ENCODE data around the gene CNGA4. TPM values are rescaled to one million over a fixed set of nuclear protein-coding genes. Genes with fewer than 3 reads are reported as not detected.

Gene CNGA4
- total and polyA plus RNA-seq, 7 donors: 0.16 to 0.55 TPM; not detected in 5

GRCh38 chr11:6217722-6218121, 21.2 kb upstream of the CNGA4 start:
- peaks cover 30 to 93% (median 51%) of the 10 kb centered on the region in 4 donors for H3K36me3 ChIP-seq
- intact Hi-C loops (cut with DNase I): no loop called here
- H3K27ac ChIP-seq: no peak overlapping the region
- DNase-seq: no peak
- H3K4me3 ChIP-seq: no peak overlapping the region
- no peaks in the 10 kb centered on the region for H3K4me1 ChIP-seq
- H3K9me3 ChIP-seq: no peaks in the 10 kb centered on the region
- H3K27me3 ChIP-seq: no peaks in the 10 kb centered on the region
- TF ChIP-seq CTCF (IDR thresholded peaks at IDR 0.05): no peak
- TF ChIP-seq POLR2A (IDR thresholded peaks at IDR 0.05): no peak
- TF ChIP-seq POLR2AphosphoS5 (IDR thresholded peaks at IDR 0.05): no peak
- TF ChIP-seq EP300 (IDR thresholded peaks at IDR 0.05): no peak
- WGBS, 2 donors: 93 to 95% methylated on average over 19 of the region's 19 CpGs

GRCh38 chr11:6219359-6219758, 19.5 kb upstream of the CNGA4 start:
- 16 to 45% methylated on average over 2 of the region's 2 CpGs for WGBS, 2 donors

GRCh38 chr11:6223854-6224253, 15.0 kb upstream of the CNGA4 start:
- peaks cover 19 to 55% (median 34%) of the 10 kb centered on the region in 4 donors for H3K36me3 ChIP-seq
- WGBS, 2 donors: 95 to 97% methylated on average over 17 of the region's 17 CpGs
- peaks cover 0 to 22% (median 12%) of the 10 kb centered on the region in 4 donors for H3K4me1 ChIP-seq
- no peak for DNase-seq
- H3K27ac ChIP-seq: no peak overlapping the region
- no peaks in the 10 kb centered on the region for H3K27me3 ChIP-seq
- intact Hi-C loops (cut with DNase I): no loop called here
- no peak for TF ChIP-seq EP300 (IDR thresholded peaks at IDR 0.05)
- no peak for TF ChIP-seq POLR2A (IDR thresholded peaks at IDR 0.05)
- no peak for TF ChIP-seq CTCF (IDR thresholded peaks at IDR 0.05)
- no peak for TF ChIP-seq POLR2AphosphoS5 (IDR thresholded peaks at IDR 0.05)
- no peaks in the 10 kb centered on the region for H3K9me3 ChIP-seq
- no peak overlapping the region for H3K4me3 ChIP-seq

More at GRCh38 chr11:6219359-6219758, 19.5 kb upstream of the CNGA4 start:
- TF ChIP-seq EP300 (IDR thresholded peaks at IDR 0.05): no peak
- TF ChIP-seq POLR2A (IDR thresholded peaks at IDR 0.05): no peak
- no peak for TF ChIP-seq CTCF (IDR thresholded peaks at IDR 0.05)
- no peak for TF ChIP-seq POLR2AphosphoS5 (IDR thresholded peaks at IDR 0.05)
- Histone ChIP-seq H3K27me3 (no peaks in the 10 kb centered on the region), H3K9me3 (no peaks in the 10 kb centered on the region), H3K4me3 (no peak overlapping the region), H3K36me3 (peaks cover 43 to 93% (median 63%) of the 10 kb centered on the region in 4 donors), H3K4me1 (peaks cover 0 to 3% (median 0%) of the 10 kb centered on the region in 4 donors), H3K27ac (peak overlapping the region in 1 of 4 donors; percentile 34)
- intact Hi-C loops (cut with DNase I): no loop called here
- DNase-seq: no peak

- H3K27ac ChIP-seq: no peak overlapping the region
- H3K27me3 ChIP-seq: no peaks in the 10 kb centered on the region
- H3K4me3 ChIP-seq: no peak overlapping the region
- peaks cover 0 to 22% (median 12%) of the 10 kb centered on the region in 4 donors for H3K4me1 ChIP-seq
- DNase-seq: no peak
- WGBS, 2 donors: 97 to 98% methylated on average over 3 of the region's 3 CpGs
- intact Hi-C loops (cut with DNase I): no loop called here
- TF ChIP-seq CTCF (IDR thresholded peaks at IDR 0.05) (no peak), POLR2AphosphoS5 (IDR thresholded peaks at IDR 0.05) (no peak), EP300 (IDR thresholded peaks at IDR 0.05) (no peak), POLR2A (IDR thresholded peaks at IDR 0.05) (no peak)
- H3K36me3 ChIP-seq: peaks cover 19 to 49% (median 29%) of the 10 kb centered on the region in 4 donors
- no peaks in the 10 kb centered on the region for H3K9me3 ChIP-seq
Observed at GRCh38 chr11:6224421-6224820, 14.5 kb upstream of the CNGA4 start.

- TF ChIP-seq CTCF (IDR thresholded peaks at IDR 0.05) (no peak), POLR2A (IDR thresholded peaks at IDR 0.05) (no peak), POLR2AphosphoS5 (IDR thresholded peaks at IDR 0.05) (no peak), EP300 (IDR thresholded peaks at IDR 0.05) (no peak)
- Histone ChIP-seq H3K4me1 (peaks cover 0 to 22% (median 12%) of the 10 kb centered on the region in 4 donors), H3K4me3 (no peak overlapping the region), H3K36me3 (peaks cover 19 to 45% (median 24%) of the 10 kb centered on the region in 4 donors), H3K9me3 (no peaks in the 10 kb centered on the region), H3K27me3 (no peaks in the 10 kb centered on the region), H3K27ac (no peak overlapping the region)
- 59 to 83% methylated on average over 1 of the region's 1 CpG for WGBS, 2 donors
- intact Hi-C loops (cut with DNase I): no loop called here
- DNase-seq: no peak
Observed at GRCh38 chr11:6225024-6225423, 13.9 kb upstream of the CNGA4 start.
